Liver (tissue), 9 donors: Measurements from ENCODE around the gene FREM2. TPM values are rescaled to one million over a fixed set of nuclear protein-coding genes. Genes with fewer than 3 reads are reported as not detected.

Experiments used
- DNase-seq: peaks from one replicate; pipeline ENCODE4 v3.0.0-alpha.2; 2017; ENCODE audit warnings: low spot score
- H3K27ac ChIP-seq, 2 donors: one replicate each; pipeline ENCODE4 v1.7.0; 2013; ENCODE audit warnings: inconsistent platforms in 2 of 2, low read length in 2 of 2, control low read depth in 1 of 2, low read depth in 1 of 2, mild to moderate bottlenecking in 1 of 2
- H3K27me3 ChIP-seq, 4 donors: one replicate each; pipeline versions ENCODE4 v1.6.1 to v1.7.0; 2013; ENCODE audit warnings: low read length in 3 of 4, inconsistent platforms in 1 of 4, mild to moderate bottlenecking in 1 of 4, moderate library complexity in 1 of 4; ENCODE audit not compliant: control insufficient read depth in 4 of 4, insufficient read depth in 4 of 4
- H3K36me3 ChIP-seq, 4 donors: one replicate each; pipeline versions ENCODE4 v1.6.1 to v1.7.0; 2013; ENCODE audit warnings: low read length in 3 of 4, mild to moderate bottlenecking in 3 of 4, low read depth in 1 of 4, moderate library complexity in 1 of 4; ENCODE audit not compliant: control insufficient read depth in 4 of 4, insufficient read depth in 3 of 4
- H3K4me1 ChIP-seq, 4 donors: one replicate each; pipeline versions ENCODE4 v1.6.1 to v1.7.0; 2013; ENCODE audit warnings: low read length in 3 of 4, mild to moderate bottlenecking in 3 of 4, moderate library complexity in 1 of 4; ENCODE audit not compliant: control insufficient read depth in 4 of 4, insufficient read depth in 4 of 4
- H3K4me3 ChIP-seq, 3 donors: one replicate each; pipeline versions ENCODE4 v1.6.1 to v1.7.0; 2013; ENCODE audit warnings: low read length in 3 of 3, control low read depth in 1 of 3, low read depth in 1 of 3, mild to moderate bottlenecking in 1 of 3
- H3K9ac ChIP-seq, 2 donors: one replicate each; pipeline ENCODE4 v1.7.0; 2013; ENCODE audit warnings: low read length in 2 of 2, mild to moderate bottlenecking in 2 of 2, moderate library complexity in 2 of 2, control low read depth in 1 of 2, low read depth in 1 of 2
- H3K9me3 ChIP-seq, 4 donors: one replicate each; pipeline versions ENCODE4 v1.6.1 to v1.7.0; 2013; ENCODE audit warnings: low read length in 3 of 4; ENCODE audit not compliant: control insufficient read depth in 4 of 4
- EGR1 ChIP-seq, 2 donors: IDR thresholded peaks; 2 replicates each; pipeline ENCODE4 v1.6.1; 2016 to 2018; ENCODE audit warnings: antibody characterized with exemption in 2 of 2, low read depth in 2 of 2
- FOXA1 ChIP-seq: IDR thresholded peaks from 2 replicates; pipeline ENCODE4 v1.6.1; 2016; ENCODE audit warnings: antibody characterized with exemption
- FOXA2 ChIP-seq: IDR thresholded peaks from 2 replicates; pipeline ENCODE4 v1.6.1; 2016; ENCODE audit warnings: antibody characterized with exemption
- GABPA ChIP-seq, 2 donors: IDR thresholded peaks in 1 of 2; conservative IDR thresholded peaks in 1 of 2; 2 replicates each; pipeline ENCODE4 v1.6.1; 2016; ENCODE audit warnings: antibody characterized with exemption in 2 of 2, mild to moderate bottlenecking in 1 of 2, moderate library complexity in 1 of 2
- JUND ChIP-seq, 2 donors: IDR thresholded peaks; 2 replicates each; pipeline ENCODE4 v1.6.1; 2016; ENCODE audit warnings: antibody characterized with exemption in 2 of 2
- NR2F2 ChIP-seq: IDR thresholded peaks from 2 replicates; pipeline ENCODE4 v1.6.1; 2016; ENCODE audit warnings: antibody characterized with exemption
- RAD21 ChIP-seq, 2 donors: IDR thresholded peaks; 2 replicates each; pipeline ENCODE4 v1.6.1; 2016; ENCODE audit warnings: antibody characterized with exemption in 2 of 2, mild to moderate bottlenecking in 2 of 2
- RXRA ChIP-seq, 2 donors: IDR thresholded peaks; 2 replicates each; pipeline ENCODE4 v1.6.1; 2017 to 2018; ENCODE audit warnings: antibody characterized with exemption in 2 of 2, mild to moderate bottlenecking in 1 of 2
- SP1 ChIP-seq: IDR thresholded peaks from 2 replicates; pipeline ENCODE4 v1.6.1; 2018; ENCODE audit warnings: antibody characterized with exemption, mild to moderate bottlenecking
- TAF1 ChIP-seq: conservative IDR thresholded peaks from 2 replicates; pipeline ENCODE4 v1.6.1; 2016; ENCODE audit warnings: antibody characterized with exemption, mild to moderate bottlenecking
- WGBS: extraction: QIAGEN DNeasy Blood & Tissue Kit; methylation state at CpG from one replicate; pipeline ENCODE4 v1.1.7; 2013; 5-methylcytosine and 5-hydroxymethylcytosine counted together
- polyA plus RNA-seq, 2 donors: library from polyadenylated mRNA; stranded (reverse) in 1 of 2; unstranded in 1 of 2; fragments of 200-250 nt in 1 of 2; fragments of >200 nt in 1 of 2; fragmentation: Nextera tagmentation in 1 of 2; extraction: Ambion mirVana in 1 of 2; gene quantifications; one replicate each; pipeline versions ENCODE4 v1.2.1 to v1.2.3, GENCODE V29; 2013 to 2015
- total RNA-seq, 2 donors: library from RNA; depleted of rRNA; stranded (reverse); fragments of >200 nt; gene quantifications; one replicate each; pipeline ENCODE4 v1.2.3, GENCODE V29; 2014
- TF ChIP-seq, protein P1 (sequence below): IDR thresholded peaks from 2 replicates; pipeline ENCODE4 v1.6.1; 2016; ENCODE audit warnings: antibody characterized with exemption
- TF ChIP-seq, protein P2 (sequence below): IDR thresholded peaks from 2 replicates; pipeline ENCODE4 v1.6.1; 2016; ENCODE audit warnings: antibody characterized with exemption, mild to moderate bottlenecking
- TF ChIP-seq, protein P3 (sequence below): IDR thresholded peaks from 2 replicates; pipeline ENCODE4 v1.6.1; 2016; ENCODE audit warnings: antibody characterized with exemption
- TF ChIP-seq, protein P4 (sequence below): fragments of 150-350 bp; IDR thresholded peaks from 2 replicates; pipeline ENCODE4 v1.5.1; 2017; ENCODE audit warnings: improper control_type of control experiment, low read depth, low read length; ENCODE audit not compliant: missing input control
- TF ChIP-seq, protein P5 (sequence below): IDR thresholded peaks from 2 replicates; pipeline ENCODE4 v1.6.1; 2016; ENCODE audit warnings: antibody characterized with exemption
- donor health status: healthy.
- donor health status: healthy.
- donor health status: healthy.
- donor health status: healthy.
- donor health status: healthy.

Gene FREM2
- total and polyA plus RNA-seq, 4 donors: 0.17 to 1.7 (median 0.37) TPM

DNA sequence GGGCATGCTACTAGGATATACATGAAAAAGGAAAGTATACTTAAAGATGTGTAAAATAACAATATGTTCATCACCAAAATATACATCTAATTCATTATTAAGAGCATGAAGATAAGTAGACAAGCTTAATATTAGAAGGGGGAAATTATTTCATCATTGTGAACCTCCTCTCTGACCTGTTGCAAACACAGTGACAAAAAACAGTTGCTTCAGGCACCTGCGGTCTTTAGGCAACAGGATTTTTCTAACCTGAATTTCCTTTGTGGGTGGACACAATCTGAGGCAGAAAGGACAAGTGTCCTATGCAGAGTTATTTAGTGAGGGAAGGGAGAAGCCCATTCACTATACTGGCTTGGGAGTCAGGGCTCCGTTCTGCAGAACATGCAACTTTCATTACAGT lies 6.3 kb downstream of the FREM2 start:
- no peak overlapping the region for H3K27ac ChIP-seq
- no peak for DNase-seq
- H3K27me3 ChIP-seq: peaks cover 0 to 3% (median 0%) of the 10 kb centered on the region in 4 donors
- H3K9ac ChIP-seq: no peak overlapping the region
- 69% methylated on average over 2 of the region's 2 CpGs for WGBS
- H3K4me1 ChIP-seq: peaks cover 0 to under 1% (median 0%) of the 10 kb centered on the region in 4 donors
- H3K36me3 ChIP-seq: no peaks in the 10 kb centered on the region
- H3K9me3 ChIP-seq: no peaks in the 10 kb centered on the region
- no peak overlapping the region for H3K4me3 ChIP-seq
- TF ChIP-seq, protein P1, sequence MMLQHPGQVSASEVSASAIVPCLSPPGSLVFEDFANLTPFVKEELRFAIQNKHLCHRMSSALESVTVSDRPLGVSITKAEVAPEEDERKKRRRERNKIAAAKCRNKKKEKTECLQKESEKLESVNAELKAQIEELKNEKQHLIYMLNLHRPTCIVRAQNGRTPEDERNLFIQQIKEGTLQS: no peak
- TF ChIP-seq RXRA (IDR thresholded peaks at IDR 0.05): no peak
- TF ChIP-seq, protein P2, sequence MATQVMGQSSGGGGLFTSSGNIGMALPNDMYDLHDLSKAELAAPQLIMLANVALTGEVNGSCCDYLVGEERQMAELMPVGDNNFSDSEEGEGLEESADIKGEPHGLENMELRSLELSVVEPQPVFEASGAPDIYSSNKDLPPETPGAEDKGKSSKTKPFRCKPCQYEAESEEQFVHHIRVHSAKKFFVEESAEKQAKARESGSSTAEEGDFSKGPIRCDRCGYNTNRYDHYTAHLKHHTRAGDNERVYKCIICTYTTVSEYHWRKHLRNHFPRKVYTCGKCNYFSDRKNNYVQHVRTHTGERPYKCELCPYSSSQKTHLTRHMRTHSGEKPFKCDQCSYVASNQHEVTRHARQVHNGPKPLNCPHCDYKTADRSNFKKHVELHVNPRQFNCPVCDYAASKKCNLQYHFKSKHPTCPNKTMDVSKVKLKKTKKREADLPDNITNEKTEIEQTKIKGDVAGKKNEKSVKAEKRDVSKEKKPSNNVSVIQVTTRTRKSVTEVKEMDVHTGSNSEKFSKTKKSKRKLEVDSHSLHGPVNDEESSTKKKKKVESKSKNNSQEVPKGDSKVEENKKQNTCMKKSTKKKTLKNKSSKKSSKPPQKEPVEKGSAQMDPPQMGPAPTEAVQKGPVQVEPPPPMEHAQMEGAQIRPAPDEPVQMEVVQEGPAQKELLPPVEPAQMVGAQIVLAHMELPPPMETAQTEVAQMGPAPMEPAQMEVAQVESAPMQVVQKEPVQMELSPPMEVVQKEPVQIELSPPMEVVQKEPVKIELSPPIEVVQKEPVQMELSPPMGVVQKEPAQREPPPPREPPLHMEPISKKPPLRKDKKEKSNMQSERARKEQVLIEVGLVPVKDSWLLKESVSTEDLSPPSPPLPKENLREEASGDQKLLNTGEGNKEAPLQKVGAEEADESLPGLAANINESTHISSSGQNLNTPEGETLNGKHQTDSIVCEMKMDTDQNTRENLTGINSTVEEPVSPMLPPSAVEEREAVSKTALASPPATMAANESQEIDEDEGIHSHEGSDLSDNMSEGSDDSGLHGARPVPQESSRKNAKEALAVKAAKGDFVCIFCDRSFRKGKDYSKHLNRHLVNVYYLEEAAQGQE: no peak

DNA sequence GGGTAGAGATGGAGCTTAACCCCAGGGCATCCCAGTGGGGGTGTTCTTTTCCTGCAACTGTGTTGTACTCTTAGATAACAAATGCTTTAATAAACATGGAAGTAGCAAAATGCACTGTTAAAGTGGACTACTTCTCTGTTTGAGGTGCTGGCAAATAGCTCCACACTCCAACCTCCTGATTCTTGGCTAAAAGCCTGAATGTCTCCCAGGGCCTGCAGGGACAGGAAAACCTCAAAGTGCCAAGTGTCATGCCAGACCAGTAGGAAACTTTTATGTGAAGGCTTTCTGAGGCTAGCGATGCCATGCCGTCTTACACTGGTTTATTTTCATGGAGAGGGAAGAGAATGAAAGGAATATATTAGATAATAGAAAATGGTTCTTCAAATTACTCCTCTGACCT lies 6.8 kb downstream of the FREM2 start:
- Histone ChIP-seq H3K9ac (no peak overlapping the region), H3K27me3 (no peaks in the 10 kb centered on the region), H3K4me3 (no peak overlapping the region), H3K9me3 (no peaks in the 10 kb centered on the region), H3K36me3 (no peaks in the 10 kb centered on the region), H3K4me1 (no peaks in the 10 kb centered on the region), H3K27ac (no peak overlapping the region)
- DNase-seq: no peak
- WGBS: 58% methylated on average over 2 of the region's 2 CpGs
- TF ChIP-seq RXRA (IDR thresholded peaks at IDR 0.05) (no peak), RAD21 (IDR thresholded peaks at IDR 0.05) (no peak), NR2F2 (no peak), TAF1 (no peak), SP1 (no peak)

DNA sequence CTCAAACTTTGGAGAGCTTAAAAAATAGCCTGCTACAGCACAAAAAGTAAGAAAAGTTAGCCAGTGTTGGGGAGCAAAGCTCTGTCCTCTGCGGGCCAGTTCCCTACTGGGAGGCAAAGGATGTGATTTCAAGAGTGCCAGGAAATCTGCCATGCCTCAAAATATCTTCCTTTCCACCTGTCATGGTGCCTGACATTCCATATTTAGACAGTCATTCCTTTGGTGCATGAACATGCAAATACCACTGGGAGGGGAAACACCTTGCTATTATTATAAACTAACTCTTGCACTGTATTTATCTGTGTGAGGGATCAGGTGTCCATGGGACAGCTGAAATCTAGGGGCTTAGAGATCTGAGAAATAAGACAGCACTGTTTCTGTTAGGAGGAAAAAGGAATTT lies 10.3 kb downstream of the FREM2 start:
- H3K27ac ChIP-seq: no peak overlapping the region
- TF ChIP-seq SP1: no peak
- TF ChIP-seq, protein P2: no peak
- TF ChIP-seq, protein P3, sequence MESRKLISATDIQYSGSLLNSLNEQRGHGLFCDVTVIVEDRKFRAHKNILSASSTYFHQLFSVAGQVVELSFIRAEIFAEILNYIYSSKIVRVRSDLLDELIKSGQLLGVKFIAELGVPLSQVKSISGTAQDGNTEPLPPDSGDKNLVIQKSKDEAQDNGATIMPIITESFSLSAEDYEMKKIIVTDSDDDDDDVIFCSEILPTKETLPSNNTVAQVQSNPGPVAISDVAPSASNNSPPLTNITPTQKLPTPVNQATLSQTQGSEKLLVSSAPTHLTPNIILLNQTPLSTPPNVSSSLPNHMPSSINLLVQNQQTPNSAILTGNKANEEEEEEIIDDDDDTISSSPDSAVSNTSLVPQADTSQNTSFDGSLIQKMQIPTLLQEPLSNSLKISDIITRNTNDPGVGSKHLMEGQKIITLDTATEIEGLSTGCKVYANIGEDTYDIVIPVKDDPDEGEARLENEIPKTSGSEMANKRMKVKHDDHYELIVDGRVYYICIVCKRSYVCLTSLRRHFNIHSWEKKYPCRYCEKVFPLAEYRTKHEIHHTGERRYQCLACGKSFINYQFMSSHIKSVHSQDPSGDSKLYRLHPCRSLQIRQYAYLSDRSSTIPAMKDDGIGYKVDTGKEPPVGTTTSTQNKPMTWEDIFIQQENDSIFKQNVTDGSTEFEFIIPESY: no peak
- no peak for TF ChIP-seq RXRA (IDR thresholded peaks at IDR 0.05)
- no peak for TF ChIP-seq GABPA (IDR thresholded peaks at IDR 0.05 in 1 of 2, conservative IDR thresholded peaks at IDR 0.05 in 1 of 2)
- no peak for TF ChIP-seq EGR1 (IDR thresholded peaks at IDR 0.05; ENCODE audit: low read depth in 2 of 2)
- TF ChIP-seq, protein P1: no peak
- TF ChIP-seq JUND (IDR thresholded peaks at IDR 0.05): no peak
- TF ChIP-seq, protein P4, sequence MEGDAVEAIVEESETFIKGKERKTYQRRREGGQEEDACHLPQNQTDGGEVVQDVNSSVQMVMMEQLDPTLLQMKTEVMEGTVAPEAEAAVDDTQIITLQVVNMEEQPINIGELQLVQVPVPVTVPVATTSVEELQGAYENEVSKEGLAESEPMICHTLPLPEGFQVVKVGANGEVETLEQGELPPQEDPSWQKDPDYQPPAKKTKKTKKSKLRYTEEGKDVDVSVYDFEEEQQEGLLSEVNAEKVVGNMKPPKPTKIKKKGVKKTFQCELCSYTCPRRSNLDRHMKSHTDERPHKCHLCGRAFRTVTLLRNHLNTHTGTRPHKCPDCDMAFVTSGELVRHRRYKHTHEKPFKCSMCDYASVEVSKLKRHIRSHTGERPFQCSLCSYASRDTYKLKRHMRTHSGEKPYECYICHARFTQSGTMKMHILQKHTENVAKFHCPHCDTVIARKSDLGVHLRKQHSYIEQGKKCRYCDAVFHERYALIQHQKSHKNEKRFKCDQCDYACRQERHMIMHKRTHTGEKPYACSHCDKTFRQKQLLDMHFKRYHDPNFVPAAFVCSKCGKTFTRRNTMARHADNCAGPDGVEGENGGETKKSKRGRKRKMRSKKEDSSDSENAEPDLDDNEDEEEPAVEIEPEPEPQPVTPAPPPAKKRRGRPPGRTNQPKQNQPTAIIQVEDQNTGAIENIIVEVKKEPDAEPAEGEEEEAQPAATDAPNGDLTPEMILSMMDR: no peak
- TF ChIP-seq FOXA2: no peak
- TF ChIP-seq, protein P5, sequence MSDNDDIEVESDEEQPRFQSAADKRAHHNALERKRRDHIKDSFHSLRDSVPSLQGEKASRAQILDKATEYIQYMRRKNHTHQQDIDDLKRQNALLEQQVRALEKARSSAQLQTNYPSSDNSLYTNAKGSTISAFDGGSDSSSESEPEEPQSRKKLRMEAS: no peak
- no peak for TF ChIP-seq RAD21 (IDR thresholded peaks at IDR 0.05)
- no peak for TF ChIP-seq TAF1
- TF ChIP-seq FOXA1: no peak
- H3K36me3 ChIP-seq: no peaks in the 10 kb centered on the region
- no peak overlapping the region for H3K4me3 ChIP-seq
- no peak overlapping the region for H3K9ac ChIP-seq
- WGBS: 81% methylated on average over 1 of the region's 1 CpG
- H3K9me3 ChIP-seq: no peaks in the 10 kb centered on the region
- no peak for DNase-seq
- H3K4me1 ChIP-seq: no peaks in the 10 kb centered on the region
- no peaks in the 10 kb centered on the region for H3K27me3 ChIP-seq
